B cell (primary cell): Measurements from ENCODE around the gene ZFHX2. TPM values are rescaled to one million over a fixed set of nuclear protein-coding genes. Genes with fewer than 3 reads are reported as not detected.

Experiments
- ATAC-seq: fragments of 200-7000 bp; cut with Tn5 transposase; one replicate; pipeline ENCODE4 v1.10.0; 2021; ENCODE audit warnings: low read depth, mild to moderate bottlenecking, moderate number of reproducible peaks, moderate library complexity
- CTCF ChIA-PET: fragments of 350-600 bp; sonication (Branson Sonifier 250); formaldehyde crosslinking; loops from one replicate; lab custom pipeline; 2021; ENCODE audit warnings: antibody characterized with exemption, inconsistent platforms; lab: Charles Lee
- POLR2A ChIA-PET: fragments of 350-600 bp; sonication (Branson Sonifier 250); formaldehyde crosslinking; loops from one replicate; lab custom pipeline; 2021; ENCODE audit warnings: antibody characterized with exemption; lab: Charles Lee
- DNase-seq: peaks from one replicate; pipeline ENCODE4 v3.0.0; 2013
- H2AFZ ChIP-seq: 2 replicates; pipeline ENCODE4 v1.6.1; 2012; ENCODE audit warnings: mild to moderate bottlenecking, low read depth, low read length; ENCODE audit not compliant: insufficient read depth, poor library complexity, severe bottlenecking
- H3K27ac ChIP-seq, 2 donors: 1 replicate in 1 of 2; 2 replicates in 1 of 2; pipeline ENCODE4 v1.5.1; 2012 to 2013; ENCODE audit warnings: low read length in 2 of 2, mild to moderate bottlenecking in 2 of 2, moderate library complexity in 1 of 2
- H3K27me3 ChIP-seq, 4 experiments: fragments of 200-600 bp in 1 of 4; sonication (generic) in 1 of 4; replicated peaks in 1 of 4; 1 replicate in 2 of 4; 2 replicates in 2 of 4; pipeline versions ENCODE4 v1.6.1 to v1.7.0; 2013 to 2016; ENCODE audit warnings: low read length in 3 of 4, mild to moderate bottlenecking in 2 of 4, mixed read lengths in 1 of 4, moderate library complexity in 1 of 4; ENCODE audit not compliant: insufficient read depth in 4 of 4, control insufficient read depth in 3 of 4; ENCODE audit errors: control extremely low read depth in 1 of 4
- H3K36me3 ChIP-seq, 2 experiments: replicated peaks in 1 of 2; 1 replicate in 1 of 2; 2 replicates in 1 of 2; pipeline versions ENCODE4 v1.6.1 to v1.7.1; 2013; ENCODE audit warnings: low read length in 1 of 2; ENCODE audit not compliant: insufficient read depth in 2 of 2, control insufficient read depth in 1 of 2; ENCODE audit errors: control extremely low read depth in 1 of 2, extremely low read depth in 1 of 2
- H3K4me1 ChIP-seq, 2 donors: fragments of 200-600 bp in 1 of 2; sonication (generic) in 1 of 2; 1 replicate in 1 of 2; 2 replicates in 1 of 2; pipeline versions ENCODE4 v1.5.1 to v1.6.1; 2013 to 2017; ENCODE audit warnings: low read length in 2 of 2; ENCODE audit not compliant: control insufficient read depth in 2 of 2, insufficient read depth in 2 of 2
- H3K4me2 ChIP-seq: replicated peaks from 2 replicates; pipeline ENCODE3; 2012; ENCODE audit warnings: mild to moderate bottlenecking, low read depth, low read length; ENCODE audit not compliant: poor library complexity, severe bottlenecking
- H3K4me3 ChIP-seq, 5 experiments: fragments of 200-600 bp in 1 of 5; sonication (generic) in 1 of 5; 1 replicate in 3 of 5; 2 replicates in 2 of 5; pipeline versions ENCODE4 v1.5.1 to v1.7.0; 2011 to 2016; ENCODE audit warnings: low read length in 4 of 5, mild to moderate bottlenecking in 4 of 5, low read depth in 2 of 5, control low read depth in 1 of 5, moderate library complexity in 1 of 5; ENCODE audit not compliant: insufficient read depth in 1 of 5; ENCODE audit errors: control extremely low read depth in 1 of 5, extremely low read depth in 1 of 5
- H3K79me2 ChIP-seq: fragments of 200-600 bp; sonication (generic); one replicate; pipeline ENCODE4 v1.6.0; 2016; ENCODE audit warnings: low read length; ENCODE audit not compliant: control insufficient read depth, insufficient read depth
- H3K9ac ChIP-seq: fragments of 200-600 bp; sonication (generic); 2 replicates; pipeline ENCODE4 v1.6.1; 2017; ENCODE audit warnings: mild to moderate bottlenecking, low read length, moderate library complexity
- H3K9me3 ChIP-seq, 3 donors: one replicate each; pipeline versions ENCODE4 v1.6.1 to v1.7.1; 2013; ENCODE audit warnings: low read length in 2 of 3; ENCODE audit not compliant: control insufficient read depth in 2 of 3, insufficient read depth in 1 of 3; ENCODE audit errors: control extremely low read depth in 1 of 3
- H4K20me1 ChIP-seq: 2 replicates; pipeline ENCODE4 v1.6.0; 2012; ENCODE audit warnings: mild to moderate bottlenecking, low read length; ENCODE audit not compliant: insufficient read depth, control insufficient read depth, poor library complexity, severe bottlenecking
- H3K27ac Mint-ChIP-seq: one replicate; pipeline ENCODE4 v1.8.0; 2021; ENCODE audit warnings: mixed read lengths
- H3K27me3 Mint-ChIP-seq: one replicate; pipeline ENCODE4 v1.8.0; 2021; ENCODE audit warnings: mixed read lengths
- H3K4me1 Mint-ChIP-seq: one replicate; pipeline ENCODE4 v1.8.0; 2021; ENCODE audit warnings: mixed read lengths
- H3K4me3 Mint-ChIP-seq: one replicate; pipeline ENCODE4 v1.8.0; 2021; ENCODE audit warnings: mixed read lengths
- H3K9me3 Mint-ChIP-seq: one replicate; pipeline ENCODE4 v1.8.0; 2022; ENCODE audit warnings: mixed read lengths; ENCODE audit not compliant: insufficient read depth
- CTCF ChIP-seq: fragments of 200-600 bp; IDR thresholded peaks from one replicate; pipeline ENCODE4 v1.8.0; 2022; ENCODE audit warnings: antibody characterized with exemption, mild to moderate bottlenecking
- EZH2 ChIP-seq: IDR thresholded peaks from 2 replicates; pipeline ENCODE4 v1.6.1; 2012; ENCODE audit warnings: borderline replicate concordance, low read depth, mild to moderate bottlenecking, moderate library complexity, low read length; ENCODE audit not compliant: insufficient read depth, poor library complexity, severe bottlenecking
- WGBS: methylation state at CpG from one replicate; pipeline ENCODE4 v1.1.5; 2013; ENCODE audit warnings: missing lambda C conversion rate; ENCODE audit not compliant: insufficient coverage; 5-methylcytosine and 5-hydroxymethylcytosine counted together
- intact Hi-C: fragments of 100-400 bp; cut with micrococcal nuclease; formaldehyde crosslinking; loops from one replicate; pipeline ENCODE4 v1.10.0; 2022
- polyA plus RNA-seq: library from polyadenylated mRNA; depleted of rRNA; stranded (reverse); fragments of >200 nt; gene quantifications from 2 replicates; pipeline ENCODE4 v1.2.3, GENCODE V29; 2012
- total RNA-seq, 2 donors: library from RNA; stranded (reverse); fragments of 120-200 nt in 1 of 2; gene quantifications; 1 replicate in 1 of 2; 2 replicates in 1 of 2; pipeline versions ENCODE4 v1.2.3 to v1.2.4, GENCODE V29; 2013 to 2022

ZFHX2 gene
- total and polyA plus RNA-seq, 2 donors (not counting 1 experiment from before 2014, with no cell fraction given) = 0.21 to 2.5 TPM

GRCh38 chr14:23514644-23514957 lies 37.0 kb downstream of the ZFHX2 start:
- Mint-ChIP-seq H3K27me3 (no peaks in the 10 kb centered on the region), H3K9me3 (no peaks in the 10 kb centered on the region), H3K27ac (no peak overlapping the region), H3K4me1 (peaks cover 5% of the 10 kb centered on the region), H3K4me3 (no peak overlapping the region)
- H3K27me3 ChIP-seq = no peaks in the 10 kb centered on the region
- no peak for ATAC-seq
- H4K20me1 ChIP-seq = no peaks in the 10 kb centered on the region
- H3K9me3 ChIP-seq = no peaks in the 10 kb centered on the region
- ChIA-PET POLR2A (no interaction called here), CTCF (no interaction called here)
- TF ChIP-seq CTCF = no peak
- no peak overlapping the region for H3K4me3 ChIP-seq
- no peak overlapping the region for H2AFZ ChIP-seq
- WGBS = 92% methylated on average over 2 of the region's 3 CpGs
- H3K9ac ChIP-seq = no peak overlapping the region
- no peak overlapping the region for H3K27ac ChIP-seq
- no peaks in the 10 kb centered on the region for H3K36me3 ChIP-seq
- H3K4me2 ChIP-seq = no peak overlapping the region
- DNase-seq = no peak
- no peaks in the 10 kb centered on the region for H3K4me1 ChIP-seq
- no peaks in the 10 kb centered on the region for H3K79me2 ChIP-seq
- intact Hi-C loops = no loop called here

- no peaks in the 10 kb centered on the region for H3K4me1 ChIP-seq
- H3K4me3 ChIP-seq = no peak overlapping the region
- H2AFZ ChIP-seq = no peak overlapping the region
- Mint-ChIP-seq H3K4me3 (no peak overlapping the region), H3K27me3 (no peaks in the 10 kb centered on the region), H3K9me3 (no peaks in the 10 kb centered on the region), H3K27ac (no peak overlapping the region), H3K4me1 (peaks cover 5% of the 10 kb centered on the region)
- ATAC-seq = no peak
- no peaks in the 10 kb centered on the region for H4K20me1 ChIP-seq
- no peak for TF ChIP-seq CTCF
- no peak for TF ChIP-seq EZH2
- WGBS = 91% methylated on average over 7 of the region's 8 CpGs
- no peaks in the 10 kb centered on the region for H3K27me3 ChIP-seq
- H3K36me3 ChIP-seq = no peaks in the 10 kb centered on the region
- no peak overlapping the region for H3K9ac ChIP-seq
- no peaks in the 10 kb centered on the region for H3K79me2 ChIP-seq
- ChIA-PET POLR2A (no interaction called here), CTCF (no interaction called here)
- H3K27ac ChIP-seq = no peak overlapping the region
- H3K9me3 ChIP-seq = no peaks in the 10 kb centered on the region
- no peak overlapping the region for H3K4me2 ChIP-seq
- no peak for DNase-seq
- intact Hi-C loops = no loop called here
Measured at GRCh38 chr14:23513818-23514643, 37.5 kb downstream of the ZFHX2 start.
